SIG-M5 treated with dmso at 0.1 percent for 504 hours (cell line): ENCODE data around the gene IQCM.

Experiments used
- DNase-seq: peaks from one replicate; lab custom pipeline; 2025; ENCODE audit not compliant: unreplicated experiment; lab: John Stamatoyannopoulos, UW

The IQCM gene

GRCh38 chr4:149322203-149322602, 493.4 kb downstream of the IQCM start:
- no peak for DNase-seq

DNA sequence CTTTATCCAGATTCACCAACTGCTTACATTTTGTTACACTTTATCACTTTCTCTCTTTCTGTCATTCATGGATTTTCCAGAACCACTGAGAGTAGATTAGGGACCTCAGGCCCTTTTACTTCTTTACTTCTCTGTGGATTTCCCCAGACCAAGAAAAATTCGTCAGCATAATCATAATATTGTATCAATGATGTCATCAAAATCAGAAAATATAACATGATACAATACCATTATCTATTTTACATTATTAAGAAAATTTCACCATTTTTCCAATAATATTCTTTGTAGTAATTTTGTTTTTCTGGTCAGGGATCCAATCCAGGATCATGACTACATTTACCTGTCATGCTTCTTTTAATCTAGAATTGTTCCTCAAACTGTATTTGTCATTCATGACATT, 494.2 kb downstream of the IQCM start:
- DNase-seq, result no peak

GRCh38 chr4:149311076-149311475, 504.6 kb downstream of the IQCM start:
- no peak for DNase-seq

- no peak for DNase-seq
Measured at GRCh38 chr4:149306537-149306936, 509.1 kb downstream of the IQCM start.
